Glomerular endothelial cell (primary cell): ENCODE data around the gene B4GALT7. TPM values are rescaled to one million over a fixed set of nuclear protein-coding genes. Genes with fewer than 3 reads are reported as not detected.

Source experiments
- DNase-seq: peaks from one replicate; pipeline ENCODE4 v3.0.0-alpha.2; 2011; ENCODE audit warnings: low read depth, low spot score; ENCODE audit errors: extremely low read depth
- total RNA-seq: library from RNA; depleted of rRNA; stranded (reverse); fragments of >200 nt; gene quantifications from 2 replicates; pipeline ENCODE4 v1.2.3, GENCODE V29; 2015

B4GALT7 gene
- total RNA-seq, 1 donor from 2014 or later = 47.9 TPM

- DNase-seq = no peak
Measured at GRCh38 chr5:177592905-177593304, 7.0 kb upstream of the B4GALT7 start.

GRCh38 chr5:177593511-177593910 is 6.4 kb upstream of the B4GALT7 start:
- no peak for DNase-seq

- DNase-seq = no peak
Measured at GRCh38 chr5:177594071-177594470, 5.9 kb upstream of the B4GALT7 start.

GRCh38 chr5:177595026-177595585 is 4.8 kb upstream of the B4GALT7 start:
- no peak for DNase-seq

GRCh38 chr5:177595991-177596774 is 3.7 kb upstream of the B4GALT7 start:
- no peak for DNase-seq

- DNase-seq = no peak
Measured at GRCh38 chr5:177596775-177597238, 3.1 kb upstream of the B4GALT7 start.

- DNase-seq = no peak
Measured at GRCh38 chr5:177598477-177598876, 1.5 kb upstream of the B4GALT7 start.

GRCh38 chr5:177600508-177601018 is 631 bp downstream of the B4GALT7 start:
- no peak for DNase-seq

- DNase-seq = no peak
Measured at GRCh38 chr5:177601126-177601525, 1.2 kb downstream of the B4GALT7 start.

- no peak for DNase-seq
Measured at GRCh38 chr5:177601577-177602457, 1.9 kb downstream of the B4GALT7 start.

- DNase-seq = no peak
Measured at GRCh38 chr5:177602458-177602830, 2.5 kb downstream of the B4GALT7 start.

GRCh38 chr5:177603631-177604030 is 3.7 kb downstream of the B4GALT7 start:
- no peak for DNase-seq

- DNase-seq = no peak
Measured at GRCh38 chr5:177604116-177604521, 4.2 kb downstream of the B4GALT7 start.

- DNase-seq = no peak
Measured at GRCh38 chr5:177604656-177605055, 4.7 kb downstream of the B4GALT7 start.

- no peak for DNase-seq
Measured at GRCh38 chr5:177605078-177605477, 5.1 kb downstream of the B4GALT7 start.

- no peak for DNase-seq
Measured at GRCh38 chr5:177605667-177606066, 5.7 kb downstream of the B4GALT7 start.

- no peak for DNase-seq
Measured at GRCh38 chr5:177606071-177607051, 6.4 kb downstream of the B4GALT7 start.

GRCh38 chr5:177607115-177607451 is 7.2 kb downstream of the B4GALT7 start:
- no peak for DNase-seq

GRCh38 chr5:177607452-177608192 is 7.7 kb downstream of the B4GALT7 start:
- no peak for DNase-seq
